ENCODE measurements around the gene ASL.
"Not testable (repeated sequence)": the region's sequence is repeated elsewhere in the genome, so short reads cannot be mapped to it uniquely, and the experiment has no call there.

ASL gene

GRCh38 chr7:66099551-66100407 lies 24.2 kb downstream of the ASL start:
- peaks cover 6% of the 10 kb centered on the region for H3K36me3 Mint-ChIP-seq
- ATAC-seq, result peak; percentile 63
- peak overlapping the region; percentile 76 for H3K4me3 Mint-ChIP-seq
- H3K4me1 Mint-ChIP-seq, result peaks cover 14% of the 10 kb centered on the region
- H3K9me3 Mint-ChIP-seq, result no peaks in the 10 kb centered on the region
- H3K27me3 Mint-ChIP-seq, result no peaks in the 10 kb centered on the region
- H3K27ac Mint-ChIP-seq, result peak overlapping the region; percentile 76

GRCh38 chr7:66100408-66101050 lies 24.9 kb downstream of the ASL start:
- peak overlapping the region; percentile 76 for H3K27ac Mint-ChIP-seq
- H3K9me3 Mint-ChIP-seq, result no peaks in the 10 kb centered on the region
- peaks cover 5% of the 10 kb centered on the region for H3K36me3 Mint-ChIP-seq
- peak overlapping the region; percentile 76 for H3K4me3 Mint-ChIP-seq
- no peak for ATAC-seq
- H3K4me1 Mint-ChIP-seq, result peaks cover 14% of the 10 kb centered on the region
- H3K27me3 Mint-ChIP-seq, result no peaks in the 10 kb centered on the region

- H3K27me3 Mint-ChIP-seq, H3K9me3 Mint-ChIP-seq, ATAC-seq, H3K36me3 Mint-ChIP-seq, H3K27ac Mint-ChIP-seq, H3K4me3 Mint-ChIP-seq: not testable (repeated sequence)
- peaks cover 14% of the 10 kb centered on the region for H3K4me1 Mint-ChIP-seq
Observed at GRCh38 chr7:66102168-66102567, 26.5 kb downstream of the ASL start.

GRCh38 chr7:66103994-66104393 lies 28.4 kb downstream of the ASL start:
- H3K4me3 Mint-ChIP-seq, H3K27me3 Mint-ChIP-seq, ATAC-seq, H3K36me3 Mint-ChIP-seq, H3K27ac Mint-ChIP-seq, H3K9me3 Mint-ChIP-seq: not testable (repeated sequence)
- H3K4me1 Mint-ChIP-seq, result peaks cover 14% of the 10 kb centered on the region

- no peak overlapping the region for H3K27ac Mint-ChIP-seq
- H3K9me3 Mint-ChIP-seq, result no peaks in the 10 kb centered on the region
- H3K27me3 Mint-ChIP-seq, result no peaks in the 10 kb centered on the region
- H3K4me1 Mint-ChIP-seq, result peaks cover 3% of the 10 kb centered on the region
- H3K36me3 Mint-ChIP-seq, result peaks cover 6% of the 10 kb centered on the region
- H3K4me3 Mint-ChIP-seq, result no peak overlapping the region
- no peak for ATAC-seq
Observed at GRCh38 chr7:66105263-66105748, 29.7 kb downstream of the ASL start.

- peaks cover 11% of the 10 kb centered on the region for H3K36me3 Mint-ChIP-seq
- not testable (repeated sequence) for H3K27ac Mint-ChIP-seq, H3K4me3 Mint-ChIP-seq, H3K9me3 Mint-ChIP-seq, ATAC-seq, H3K4me1 Mint-ChIP-seq, H3K27me3 Mint-ChIP-seq
Observed at GRCh38 chr7:66108410-66108809, 32.8 kb downstream of the ASL start.

GRCh38 chr7:66110856-66111255 lies 35.2 kb downstream of the ASL start:
- Mint-ChIP-seq H3K27me3 (no peaks in the 10 kb centered on the region), H3K36me3 (peaks cover 5% of the 10 kb centered on the region), H3K27ac (no peak overlapping the region), H3K4me3 (no peak overlapping the region), H3K9me3 (no peaks in the 10 kb centered on the region), H3K4me1 (peaks cover 9% of the 10 kb centered on the region)
- no peak for ATAC-seq

GRCh38 chr7:66114743-66115649 lies 39.4 kb downstream of the ASL start, which contains the start of gene CRCP:
Gene CRCP, plus strand, starts transcription at chr7:66114847. Its CDS starts 116 bp downstream, at chr7:66114963.
- H3K27me3 Mint-ChIP-seq, result no peaks in the 10 kb centered on the region
- no peaks in the 10 kb centered on the region for H3K9me3 Mint-ChIP-seq
- ATAC-seq, result peak; percentile 96
- peak within 1 kb of the TSS; percentile 95 for H3K4me3 Mint-ChIP-seq
- H3K4me1 Mint-ChIP-seq, result peaks cover 48% of the 10 kb centered on the region
- H3K27ac Mint-ChIP-seq, result peak within 1 kb of the TSS; percentile 98
- H3K36me3 Mint-ChIP-seq, result peaks cover 16% of the 10 kb centered on the region

GRCh38 chr7:66116680-66117420 lies 41.2 kb downstream of the ASL start:
- H3K9me3 Mint-ChIP-seq, ATAC-seq, H3K27ac Mint-ChIP-seq, H3K27me3 Mint-ChIP-seq: not testable (repeated sequence)
- peak overlapping the region; percentile 52 for H3K4me3 Mint-ChIP-seq
- H3K4me1 Mint-ChIP-seq, result peaks cover 48% of the 10 kb centered on the region
- peaks cover 11% of the 10 kb centered on the region for H3K36me3 Mint-ChIP-seq

GRCh38 chr7:66118603-66119002 lies 43.0 kb downstream of the ASL start:
- H3K4me1 Mint-ChIP-seq, result peaks cover 54% of the 10 kb centered on the region
- H3K27ac Mint-ChIP-seq, result peak overlapping the region; percentile 2
- peaks cover 11% of the 10 kb centered on the region for H3K36me3 Mint-ChIP-seq
- ATAC-seq, result no peak
- no peak overlapping the region for H3K4me3 Mint-ChIP-seq
- H3K9me3 Mint-ChIP-seq, result no peaks in the 10 kb centered on the region
- no peaks in the 10 kb centered on the region for H3K27me3 Mint-ChIP-seq

- Mint-ChIP-seq H3K36me3 (peaks cover 12% of the 10 kb centered on the region), H3K27ac (no peak overlapping the region), H3K4me1 (peaks cover 56% of the 10 kb centered on the region), H3K27me3 (no peaks in the 10 kb centered on the region), H3K9me3 (no peaks in the 10 kb centered on the region), H3K4me3 (no peak overlapping the region)
- no peak for ATAC-seq
Observed at GRCh38 chr7:66119245-66119850, 43.7 kb downstream of the ASL start.

GRCh38 chr7:66123175-66123528 lies 47.5 kb downstream of the ASL start:
- no peak for ATAC-seq
- Mint-ChIP-seq H3K27me3 (no peaks in the 10 kb centered on the region), H3K27ac (no peak overlapping the region), H3K4me3 (no peak overlapping the region), H3K36me3 (peaks cover 5% of the 10 kb centered on the region), H3K9me3 (no peaks in the 10 kb centered on the region), H3K4me1 (peaks cover 43% of the 10 kb centered on the region)

- H3K27me3 Mint-ChIP-seq, H3K4me3 Mint-ChIP-seq, ATAC-seq, H3K36me3 Mint-ChIP-seq, H3K9me3 Mint-ChIP-seq, H3K27ac Mint-ChIP-seq: not testable (repeated sequence)
- peaks cover 33% of the 10 kb centered on the region for H3K4me1 Mint-ChIP-seq
Observed at GRCh38 chr7:66124569-66124861, 48.9 kb downstream of the ASL start.

GRCh38 chr7:66125052-66125694 lies 49.6 kb downstream of the ASL start:
- H3K36me3 Mint-ChIP-seq, result peaks cover 5% of the 10 kb centered on the region
- ATAC-seq, result no peak
- H3K4me1 Mint-ChIP-seq, result peaks cover 33% of the 10 kb centered on the region
- H3K4me3 Mint-ChIP-seq, result no peak overlapping the region
- no peak overlapping the region for H3K27ac Mint-ChIP-seq
- H3K9me3 Mint-ChIP-seq, result no peaks in the 10 kb centered on the region
- H3K27me3 Mint-ChIP-seq, result no peaks in the 10 kb centered on the region
